H1 (cell line): ENCODE measurements around the gene SLC24A4. TPM values are rescaled to one million over a fixed set of nuclear protein-coding genes. Genes with fewer than 3 reads are reported as not detected.

ENCODE experiments used
- CTCF ChIA-PET: fragments of 300-600 bp; sonication (Branson Sonifier 250); formaldehyde crosslinking; loops from one replicate; lab custom pipeline; 2021; ENCODE audit not compliant: partially characterized antibody; lab: Charles Lee
- POLR2A ChIA-PET: fragments of 300-600 bp; sonication (Branson Sonifier 250); formaldehyde crosslinking; loops from one replicate; lab custom pipeline; 2021; ENCODE audit warnings: inconsistent platforms; ENCODE audit not compliant: partially characterized antibody; lab: Charles Lee
- DNase-seq, 2 experiments: peaks; one replicate each; pipeline versions ENCODE4 v3.0.0 to v3.0.0-alpha.2; 2010 to 2022; ENCODE audit warnings: low spot score in 2 of 2, low read depth in 1 of 2, mixed read lengths in 1 of 2
- FAIRE-seq: peaks from 2 replicates; lab custom pipeline; 2011; peaks lifted over from hg19 to GRCh38; lab: Jason Lieb, UNC
- H2AFZ ChIP-seq: 2 replicates; pipeline ENCODE4 v1.8.1; 2012; ENCODE audit warnings: low read length, inconsistent platforms
- H2AK5ac ChIP-seq: 2 replicates; pipeline ENCODE4 v1.6.1; 2013; ENCODE audit warnings: low read depth, low read length
- H2BK120ac ChIP-seq: replicated peaks from 2 replicates; pipeline ENCODE3; 2013; ENCODE audit warnings: low read depth, low read length, inconsistent platforms
- H2BK12ac ChIP-seq: 2 replicates; pipeline ENCODE4 v1.6.1; 2013; ENCODE audit warnings: low read depth, low read length
- H2BK15ac ChIP-seq: 2 replicates; pipeline ENCODE4 v1.6.1; 2013; ENCODE audit warnings: low read length
- H2BK20ac ChIP-seq: 2 replicates; pipeline ENCODE4 v1.6.1; 2013; ENCODE audit warnings: low read length
- H2BK5ac ChIP-seq: 2 replicates; pipeline ENCODE4 v1.6.1; 2013; ENCODE audit warnings: low read depth, low read length
- H3K14ac ChIP-seq: 2 replicates; pipeline ENCODE4 v1.6.1; 2013; ENCODE audit warnings: inconsistent platforms; ENCODE audit not compliant: insufficient read length
- H3K18ac ChIP-seq: 2 replicates; pipeline ENCODE4 v1.6.1; 2013; ENCODE audit warnings: low read length; ENCODE audit errors: extremely low read depth
- H3K23ac ChIP-seq: 2 replicates; pipeline ENCODE4 v1.6.1; 2013; ENCODE audit warnings: inconsistent platforms; ENCODE audit not compliant: insufficient read length
- H3K23me2 ChIP-seq: 2 replicates; pipeline ENCODE4 v1.6.1; 2013; ENCODE audit warnings: low read depth, low read length
- H3K27ac ChIP-seq: 2 replicates; pipeline ENCODE4 v1.6.1; 2011; ENCODE audit warnings: low read depth, low read length, inconsistent platforms
- H3K27me3 ChIP-seq, 4 experiments: replicated peaks in 1 of 4; 1 replicate in 1 of 4; 2 replicates in 3 of 4; pipeline versions ENCODE4 v1.6.1 to v1.8.1; 2011 to 2013; ENCODE audit warnings: low read length in 3 of 4, mild to moderate bottlenecking in 3 of 4, inconsistent platforms in 2 of 4, mixed read lengths in 2 of 4, moderate library complexity in 1 of 4; ENCODE audit not compliant: control insufficient read depth in 3 of 4, insufficient read depth in 3 of 4; ENCODE audit errors: extremely low read depth in 1 of 4
- H3K36me3 ChIP-seq, 4 experiments: 2 replicates each; pipeline versions ENCODE4 v1.6.1 to v1.8.1; 2011 to 2013; ENCODE audit warnings: mild to moderate bottlenecking in 4 of 4, low read length in 3 of 4, moderate library complexity in 2 of 4, control low read depth in 1 of 4, inconsistent platforms in 1 of 4; ENCODE audit not compliant: insufficient read depth in 4 of 4, control insufficient read depth in 2 of 4
- H3K4ac ChIP-seq: replicated peaks from 2 replicates; pipeline ENCODE3; 2013; ENCODE audit warnings: low read length, low read depth, mixed read lengths, inconsistent platforms; ENCODE audit not compliant: insufficient read length
- H3K4me1 ChIP-seq, 4 experiments: replicated peaks in 1 of 4; 1 replicate in 1 of 4; 2 replicates in 3 of 4; pipeline versions ENCODE4 v1.6.1 to v1.8.1; 2011 to 2013; ENCODE audit warnings: low read length in 3 of 4, inconsistent platforms in 2 of 4, mixed read lengths in 1 of 4; ENCODE audit not compliant: insufficient read depth in 4 of 4, control insufficient read depth in 3 of 4
- H3K4me2 ChIP-seq, 2 experiments: 2 replicates each; pipeline versions ENCODE4 v1.6.1 to v1.8.1; 2011 to 2013; ENCODE audit warnings: low read depth in 2 of 2, low read length in 2 of 2, control low read depth in 1 of 2, inconsistent platforms in 1 of 2, mild to moderate bottlenecking in 1 of 2; ENCODE audit not compliant: insufficient read depth in 1 of 2
- H3K4me3 ChIP-seq, 4 experiments: fragments of 200-600, 300-600 bp in 1 of 4; sonication (generic), shearing (Covaris generic), sonication (Bioruptor Twin) in 1 of 4; 2 replicates each; pipeline versions ENCODE4 v1.5.1 to v1.8.1; 2011 to 2016; ENCODE audit warnings: low read length in 4 of 4, low read depth in 3 of 4, control low read depth in 2 of 4, inconsistent platforms in 2 of 4, mild to moderate bottlenecking in 2 of 4, mixed read lengths in 1 of 4, moderate library complexity in 1 of 4; ENCODE audit not compliant: insufficient read depth in 2 of 4; ENCODE audit errors: extremely low read depth in 1 of 4
- H3K56ac ChIP-seq: replicated peaks from 2 replicates; pipeline ENCODE3; 2013; ENCODE audit warnings: low read depth, mild to moderate bottlenecking, mixed read lengths, low read length, inconsistent platforms; ENCODE audit not compliant: insufficient read length
- H3K79me1 ChIP-seq: 2 replicates; pipeline ENCODE4 v1.6.1; 2013; ENCODE audit warnings: low read depth, low read length, control low read depth
- H3K79me2 ChIP-seq, 2 experiments: 2 replicates each; pipeline versions ENCODE4 v1.6.1 to v1.8.1; 2012 to 2013; ENCODE audit warnings: low read length in 2 of 2, mild to moderate bottlenecking in 2 of 2, inconsistent platforms in 1 of 2; ENCODE audit not compliant: insufficient read depth in 2 of 2, control insufficient read depth in 1 of 2
- H3K9ac ChIP-seq, 4 experiments: replicated peaks in 1 of 4; 1 replicate in 1 of 4; 2 replicates in 3 of 4; pipeline versions ENCODE4 v1.6.1 to v1.8.1; 2011 to 2013; ENCODE audit warnings: low read depth in 3 of 4, low read length in 3 of 4, control low read depth in 2 of 4, mild to moderate bottlenecking in 2 of 4, moderate library complexity in 2 of 4, inconsistent platforms in 1 of 4; ENCODE audit errors: extremely low read depth in 1 of 4
- H3K9me3 ChIP-seq, 2 experiments: 2 replicates each; pipeline versions ENCODE4 v1.6.1 to v1.8.1; 2012 to 2013; ENCODE audit warnings: mild to moderate bottlenecking in 2 of 2, moderate library complexity in 2 of 2, control low read depth in 1 of 2, inconsistent platforms in 1 of 2, low read depth in 1 of 2, low read length in 1 of 2, mixed read lengths in 1 of 2; ENCODE audit not compliant: insufficient read depth in 2 of 2
- H4K20me1 ChIP-seq, 2 experiments: replicated peaks in 1 of 2; 2 replicates each; pipeline versions ENCODE3 to v1.8.1; 2011 to 2013; ENCODE audit warnings: inconsistent platforms in 2 of 2, low read length in 2 of 2, mild to moderate bottlenecking in 1 of 2; ENCODE audit not compliant: insufficient read depth in 2 of 2, control insufficient read depth in 1 of 2
- H4K5ac ChIP-seq: 2 replicates; pipeline ENCODE4 v1.6.1; 2013; ENCODE audit warnings: low read length, low read depth, mixed read lengths, inconsistent platforms; ENCODE audit not compliant: insufficient read length
- H4K8ac ChIP-seq: 2 replicates; pipeline ENCODE4 v1.8.0; 2013; ENCODE audit warnings: mild to moderate bottlenecking, moderate library complexity, low read length, inconsistent platforms; ENCODE audit not compliant: insufficient read depth; ENCODE audit errors: extremely low read depth
- H4K91ac ChIP-seq: replicated peaks from 2 replicates; pipeline ENCODE3; 2013; ENCODE audit warnings: low read length, mixed read lengths, inconsistent platforms; ENCODE audit not compliant: insufficient read length
- CBX8 ChIP-seq: fragments of 300-800, 300-1000 bp; sonication (generic); IDR thresholded peaks from 2 replicates; pipeline ENCODE4 v1.7.1; 2016; ENCODE audit warnings: low read depth, low read length, borderline replicate concordance
- EZH2 ChIP-seq: fragments of 200-600 bp; sonication (generic); IDR thresholded peaks from 2 replicates; pipeline ENCODE4 v1.7.1; 2012; ENCODE audit warnings: low read depth, mild to moderate bottlenecking, moderate library complexity, low read length, inconsistent platforms; ENCODE audit not compliant: severe bottlenecking
- KDM4A ChIP-seq: IDR thresholded peaks from one replicate; pipeline ENCODE4 v1.7.1; 2012; ENCODE audit warnings: low read depth, mild to moderate bottlenecking, moderate library complexity, low read length, inconsistent platforms; ENCODE audit not compliant: severe bottlenecking
- RXRA ChIP-seq: IDR thresholded peaks from 2 replicates; pipeline ENCODE4 v1.6.1; 2011; ENCODE audit warnings: low read depth, mild to moderate bottlenecking, low read length, moderate library complexity; ENCODE audit not compliant: insufficient read depth
- SUZ12 ChIP-seq: fragments of 200-600 bp; sonication (generic); IDR thresholded peaks from 2 replicates; pipeline ENCODE4 v1.6.1; 2012; ENCODE audit warnings: mild to moderate bottlenecking, inconsistent platforms, low read length, moderate library complexity, mixed read lengths
- WGBS, 2 experiments: shearing (Covaris generic) in 1 of 2; methylation state at CpG; one replicate each; pipeline versions ENCODE4 v1.1.6 to v1.1.7; 2013 to 2015; ENCODE audit warnings: low lambda C conversion rate in 2 of 2, mixed read lengths in 2 of 2, inconsistent platforms in 1 of 2, low coverage in 1 of 2, missing lambda C conversion rate in 1 of 2; ENCODE audit not compliant: insufficient replicate concordance in 2 of 2, insufficient coverage in 1 of 2, insufficient read length in 1 of 2; ENCODE audit errors: extremely low coverage in 1 of 2, missing lambda C conversion rate in 1 of 2; 5-methylcytosine and 5-hydroxymethylcytosine counted together
- polyA plus RNA-seq, 7 experiments: library from polyadenylated mRNA; depleted of rRNA in 3 of 7; stranded (reverse) in 5 of 7; unstranded in 2 of 7; fragments of >200 nt in 5 of 7; fragments of 200-250 nt in 2 of 7; gene quantifications; 1 replicate in 5 of 7; 2 replicates in 1 of 7; 4 replicates in 1 of 7; pipeline versions ENCODE4 v1.2.1 to v1.2.3, GENCODE V29; 2011 to 2013; ENCODE audit warnings: missing spikeins in 2 of 7, mixed read lengths in 2 of 7
- total RNA-seq: library from RNA; stranded (reverse); fragmentation: NEBNext Ultra II Directional; extraction: Animal tissue kit (Norgen Biotek cat#: 25700); gene quantifications from 2 replicates; pipeline ENCODE4 v1.2.1, GENCODE V29; 2021
- TF ChIP-seq, protein P1 (sequence below): IDR thresholded peaks from 2 replicates; pipeline ENCODE4 v1.6.1; 2012; ENCODE audit warnings: inconsistent platforms

The SLC24A4 gene
- total and polyA plus RNA-seq, 2 of the 8 experiments (the other 6 are each of a cell fraction or from before 2014, with no cell fraction given): 0.27 to 0.89 TPM

DNA sequence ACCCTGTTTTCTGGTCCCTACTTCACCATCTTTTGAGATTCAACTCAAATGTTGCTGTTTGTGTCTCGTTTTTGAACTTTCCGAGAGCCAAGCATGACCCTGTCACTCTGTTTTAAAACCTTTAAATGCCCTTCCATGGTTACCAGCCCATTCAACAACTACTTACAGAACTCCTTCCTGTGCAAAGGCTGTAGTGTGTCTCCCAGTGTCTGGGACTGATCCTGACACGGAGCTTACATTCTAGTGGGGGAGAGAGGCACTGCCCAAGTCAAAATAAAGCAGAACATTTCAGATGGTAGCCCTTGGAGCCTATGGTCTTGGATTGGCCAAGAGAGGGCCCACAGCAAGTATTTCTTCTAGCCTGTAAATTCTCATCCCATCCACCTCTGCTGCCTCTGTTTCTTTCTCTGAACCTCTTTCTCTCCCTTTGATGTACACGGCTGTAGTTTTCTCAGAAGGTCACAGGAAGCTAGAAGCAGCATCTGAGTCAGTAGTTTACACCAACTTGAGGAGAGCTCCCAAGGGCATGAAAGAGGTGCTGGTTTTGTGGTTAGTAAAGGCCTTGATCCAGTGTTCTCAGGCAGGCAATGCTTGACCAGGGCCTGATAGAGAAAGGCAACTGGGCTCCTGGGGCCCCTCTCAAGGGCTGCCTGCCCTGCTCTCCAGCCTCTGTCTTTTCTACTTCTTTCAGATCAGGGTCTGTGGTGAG lies 42.3 kb upstream of the SLC24A4 start:
- POLR2A ChIA-PET: no interaction called here
- H3K18ac ChIP-seq: no peak overlapping the region
- no peak overlapping the region for H3K4ac ChIP-seq
- H3K79me2 ChIP-seq: no peaks in the 10 kb centered on the region
- H3K23me2 ChIP-seq: no peaks in the 10 kb centered on the region
- H3K27ac ChIP-seq: no peak overlapping the region
- H3K9ac ChIP-seq: no peak overlapping the region
- no peak overlapping the region for H2BK12ac ChIP-seq
- H2BK15ac ChIP-seq: no peak overlapping the region
- no peak overlapping the region for H2AK5ac ChIP-seq
- H4K91ac ChIP-seq: no peak overlapping the region
- no peak overlapping the region for H3K56ac ChIP-seq
- H3K23ac ChIP-seq: no peak overlapping the region
- no peaks in the 10 kb centered on the region for H3K4me1 ChIP-seq
- no peak overlapping the region for H2BK5ac ChIP-seq
- no peaks in the 10 kb centered on the region; a peak in 1 of 4 replicates for H3K9me3 ChIP-seq
- no peak overlapping the region for H3K4me2 ChIP-seq
- CTCF ChIA-PET: no interaction called here
- H2BK120ac ChIP-seq: no peak overlapping the region
- H3K36me3 ChIP-seq: no peaks in the 10 kb centered on the region
- H3K79me1 ChIP-seq: no peaks in the 10 kb centered on the region
- 89% methylated on average over 4 of the region's 4 CpGs; no CpG with 5 or more reads in 1 of the 2 experiments for WGBS, 2 experiments
- no peak overlapping the region for H3K14ac ChIP-seq
- H2BK20ac ChIP-seq: no peak overlapping the region
- no peak overlapping the region for H4K8ac ChIP-seq
- no peak overlapping the region for H4K5ac ChIP-seq
- no peak overlapping the region for H3K4me3 ChIP-seq
- no peak for DNase-seq
- no peak overlapping the region for H2AFZ ChIP-seq
- no peaks in the 10 kb centered on the region for H3K27me3 ChIP-seq
- TF ChIP-seq, protein P1, sequence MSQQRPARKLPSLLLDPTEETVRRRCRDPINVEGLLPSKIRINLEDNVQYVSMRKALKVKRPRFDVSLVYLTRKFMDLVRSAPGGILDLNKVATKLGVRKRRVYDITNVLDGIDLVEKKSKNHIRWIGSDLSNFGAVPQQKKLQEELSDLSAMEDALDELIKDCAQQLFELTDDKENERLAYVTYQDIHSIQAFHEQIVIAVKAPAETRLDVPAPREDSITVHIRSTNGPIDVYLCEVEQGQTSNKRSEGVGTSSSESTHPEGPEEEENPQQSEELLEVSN: no peak
- TF ChIP-seq SUZ12: no peak
- TF ChIP-seq EZH2: no peak
- no peak for TF ChIP-seq RXRA
- no peak for TF ChIP-seq CBX8
- TF ChIP-seq KDM4A: no peak
- no peak for FAIRE-seq
- H4K20me1 ChIP-seq: no peaks in the 10 kb centered on the region
